AG20443 (cell line): ENCODE results near the gene LILRA5.
"Not testable (repeated sequence)": the region's sequence is repeated elsewhere in the genome, so short reads cannot be mapped to it uniquely, and the experiment has no call there.

ENCODE experiments used
- DNase-seq: peaks from one replicate; pipeline ENCODE4 v3.0.0; 2012; ENCODE audit warnings: low spot score, mixed read lengths

The LILRA5 gene

GRCh38 chr19:54302257-54302656, 10.7 kb downstream of the LILRA5 start:
- no peak for DNase-seq

GRCh38 chr19:54299515-54299914, 13.5 kb downstream of the LILRA5 start:
- DNase-seq, result no peak

GRCh38 chr19:54299126-54299498, 13.9 kb downstream of the LILRA5 start:
- DNase-seq, result no peak

GRCh38 chr19:54298357-54299125, 14.4 kb downstream of the LILRA5 start:
- DNase-seq, result no peak

GRCh38 chr19:54297759-54298305, 15.1 kb downstream of the LILRA5 start:
- DNase-seq, result no peak

GRCh38 chr19:54294539-54294938, 18.4 kb downstream of the LILRA5 start:
- DNase-seq, result no peak

- not testable (repeated sequence) for DNase-seq
These were observed 23.8 kb downstream of the LILRA5 start for GRCh38 chr19:54289160-54289559.

GRCh38 chr19:54287456-54287855, 25.5 kb downstream of the LILRA5 start:
- peak; percentile 25 for DNase-seq

GRCh38 chr19:54286283-54286682, 26.7 kb downstream of the LILRA5 start:
- not testable (repeated sequence) for DNase-seq

- DNase-seq, result not testable (repeated sequence)
These were observed 27.4 kb downstream of the LILRA5 start for GRCh38 chr19:54285427-54286056.

- no peak for DNase-seq
These were observed 30.1 kb downstream of the LILRA5 start for GRCh38 chr19:54282686-54283470.

GRCh38 chr19:54281729-54282075, 31.3 kb downstream of the LILRA5 start:
- DNase-seq, result not testable (repeated sequence)

GRCh38 chr19:54281007-54281728, 31.8 kb downstream of the LILRA5 start, which contains the start of gene LILRB2:
Gene LILRB2, minus strand, starts transcription at chr19:54281110. Its CDS starts 614 bp downstream, at chr19:54280496.
- no peak for DNase-seq

GRCh38 chr19:54280441-54280840, 32.5 kb downstream of the LILRA5 start:
- not testable (repeated sequence) for DNase-seq

- not testable (repeated sequence) for DNase-seq
These were observed 32.9 kb downstream of the LILRA5 start for GRCh38 chr19:54280025-54280424.

- DNase-seq, result no peak
These were observed 33.5 kb downstream of the LILRA5 start for GRCh38 chr19:54279406-54279962.

- not testable (repeated sequence) for DNase-seq
These were observed 34.3 kb downstream of the LILRA5 start for GRCh38 chr19:54278571-54279195.

GRCh38 chr19:54278056-54278455, 34.9 kb downstream of the LILRA5 start:
- DNase-seq, result not testable (repeated sequence)

GRCh38 chr19:54277111-54277615, 35.8 kb downstream of the LILRA5 start:
- not testable (repeated sequence) for DNase-seq

- DNase-seq, result no peak
These were observed 37.0 kb downstream of the LILRA5 start for GRCh38 chr19:54275951-54276350.

- not testable (repeated sequence) for DNase-seq
These were observed 38.5 kb downstream of the LILRA5 start for GRCh38 chr19:54274516-54274915.
